LNCaP clone FGC (cell line): ENCODE results near the gene MT1G.
"Not testable (repeated sequence)": the region's sequence is repeated elsewhere in the genome, so short reads cannot be mapped to it uniquely, and the experiment has no call there.

Experiments
- DNase-seq: peaks from one replicate; pipeline ENCODE4 v3.0.0-alpha.2; 2011; ENCODE audit warnings: low read depth
- H3K4me3 ChIP-seq: 2 replicates; pipeline ENCODE4 v1.5.1; 2011; ENCODE audit warnings: mild to moderate bottlenecking, low read depth, low read length, control low read depth
- TF ChIP-seq, protein P1 (sequence below): IDR thresholded peaks from 2 replicates; pipeline ENCODE4 v1.5.1; 2012; ENCODE audit warnings: mild to moderate bottlenecking; ENCODE audit not compliant: control insufficient read depth, insufficient read depth; ENCODE audit errors: extremely low read depth

Gene MT1G

DNA sequence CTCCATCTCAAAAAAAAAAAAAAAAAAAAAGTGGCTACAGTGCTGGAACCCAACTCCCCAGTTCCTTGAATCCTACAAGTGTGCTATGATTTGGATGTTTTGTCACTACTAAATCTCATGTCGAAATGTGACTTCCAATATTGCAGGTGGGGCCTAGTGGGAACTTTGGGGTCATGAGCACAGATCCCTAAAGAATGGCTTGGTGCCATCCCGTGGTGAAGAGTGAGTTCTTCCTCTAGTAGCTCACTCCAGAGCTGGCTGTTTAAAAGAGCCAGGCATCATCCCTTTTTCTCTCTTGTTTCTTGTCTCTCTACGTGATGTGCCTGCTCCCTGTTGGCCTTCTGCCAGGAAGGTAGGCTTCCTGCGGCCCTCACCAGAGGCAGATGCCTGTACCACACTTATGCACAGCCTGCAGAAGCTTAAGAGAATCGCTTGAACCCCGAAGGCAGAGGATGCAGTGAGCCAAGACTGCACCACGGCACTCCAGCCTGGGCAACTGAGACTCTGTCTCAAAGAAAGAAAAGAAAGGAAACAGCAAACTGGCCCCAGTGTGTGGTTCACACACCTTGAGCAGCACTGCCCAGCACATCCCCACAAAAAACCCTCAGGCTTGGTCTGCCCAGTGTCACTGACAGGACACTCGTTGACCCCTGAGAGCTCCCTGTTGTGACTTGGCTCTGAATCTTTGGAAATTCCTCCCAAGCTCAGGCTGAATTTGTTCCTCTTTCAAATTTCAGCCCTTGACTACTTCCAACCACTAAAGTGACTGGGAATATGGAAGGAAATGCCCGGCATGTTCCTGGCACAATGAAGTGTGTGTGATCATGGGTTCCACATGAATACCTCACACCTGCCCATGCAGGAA, 39.1 kb downstream of the MT1G start:
- no peak for DNase-seq
- H3K4me3 ChIP-seq, result no peak overlapping the region
- TF ChIP-seq, protein P1, sequence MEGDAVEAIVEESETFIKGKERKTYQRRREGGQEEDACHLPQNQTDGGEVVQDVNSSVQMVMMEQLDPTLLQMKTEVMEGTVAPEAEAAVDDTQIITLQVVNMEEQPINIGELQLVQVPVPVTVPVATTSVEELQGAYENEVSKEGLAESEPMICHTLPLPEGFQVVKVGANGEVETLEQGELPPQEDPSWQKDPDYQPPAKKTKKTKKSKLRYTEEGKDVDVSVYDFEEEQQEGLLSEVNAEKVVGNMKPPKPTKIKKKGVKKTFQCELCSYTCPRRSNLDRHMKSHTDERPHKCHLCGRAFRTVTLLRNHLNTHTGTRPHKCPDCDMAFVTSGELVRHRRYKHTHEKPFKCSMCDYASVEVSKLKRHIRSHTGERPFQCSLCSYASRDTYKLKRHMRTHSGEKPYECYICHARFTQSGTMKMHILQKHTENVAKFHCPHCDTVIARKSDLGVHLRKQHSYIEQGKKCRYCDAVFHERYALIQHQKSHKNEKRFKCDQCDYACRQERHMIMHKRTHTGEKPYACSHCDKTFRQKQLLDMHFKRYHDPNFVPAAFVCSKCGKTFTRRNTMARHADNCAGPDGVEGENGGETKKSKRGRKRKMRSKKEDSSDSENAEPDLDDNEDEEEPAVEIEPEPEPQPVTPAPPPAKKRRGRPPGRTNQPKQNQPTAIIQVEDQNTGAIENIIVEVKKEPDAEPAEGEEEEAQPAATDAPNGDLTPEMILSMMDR, result no peak

DNA sequence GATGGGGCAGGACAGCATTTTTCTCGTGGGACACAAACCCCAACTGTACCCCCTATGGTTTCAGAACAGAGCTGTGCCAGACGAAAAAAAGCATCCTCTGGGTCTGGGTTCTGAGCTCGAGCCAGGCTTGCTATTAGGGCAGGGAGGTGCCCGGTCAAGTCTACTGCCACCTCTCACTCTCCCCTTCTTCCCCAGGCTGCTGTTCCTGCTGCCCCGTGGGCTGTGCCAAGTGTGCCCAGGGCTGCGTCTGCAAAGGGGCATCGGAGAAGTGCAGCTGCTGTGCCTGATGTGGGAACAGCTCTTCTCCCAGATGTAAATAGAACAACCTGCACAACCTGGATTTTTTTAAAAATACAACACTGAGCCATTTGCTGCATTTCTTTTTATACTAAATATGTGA, 41.2 kb downstream of the MT1G start:
- TF ChIP-seq, protein P1, result no peak
- no peak for DNase-seq
- no peak overlapping the region for H3K4me3 ChIP-seq

DNA sequence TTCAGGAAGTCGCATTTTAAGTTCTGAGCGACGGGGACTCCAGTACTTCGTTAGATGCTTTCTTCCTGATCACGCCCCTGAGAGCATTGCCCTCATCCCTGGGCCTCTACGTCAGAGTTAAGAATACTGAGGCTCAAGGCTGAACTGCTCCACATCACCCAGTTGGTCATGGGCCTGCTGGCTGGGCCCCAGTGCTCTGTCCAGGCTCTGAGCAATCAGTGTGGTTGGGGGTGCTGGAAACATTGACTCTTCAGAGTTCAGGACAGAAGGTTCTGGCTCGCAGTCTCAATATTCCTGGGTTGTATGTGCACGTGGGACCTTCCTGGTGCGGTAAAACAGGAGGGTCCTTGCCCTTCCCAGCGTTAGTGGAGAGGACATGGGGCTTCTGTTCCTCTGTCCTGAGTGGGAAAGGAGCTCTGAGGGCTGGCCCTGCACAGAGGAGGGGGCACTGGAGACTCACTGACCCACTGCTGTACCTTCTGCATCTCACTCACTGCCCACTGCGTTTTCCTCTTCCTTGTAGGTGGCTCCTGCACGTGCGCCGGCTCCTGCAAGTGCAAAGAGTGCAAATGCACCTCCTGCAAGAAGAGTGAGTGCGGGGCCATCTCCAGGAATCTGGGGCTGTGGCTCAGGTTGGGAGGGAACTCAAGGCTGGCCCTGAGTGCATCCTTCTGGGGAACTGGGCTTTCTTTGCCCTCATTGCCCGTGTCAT, 41.8 kb downstream of the MT1G start:
- no peak overlapping the region for H3K4me3 ChIP-seq
- DNase-seq, result no peak
- TF ChIP-seq, protein P1, result no peak

GRCh38 chr16:56625140-56625942, 42.5 kb downstream of the MT1G start, which contains the start of gene MT1E:
Gene MT1E (plus strand): TSS chr16:56625781. CDS start chr16:56625852, 71 bp downstream.
- no peak within 1 kb of the TSS for H3K4me3 ChIP-seq
- DNase-seq, result no peak
- TF ChIP-seq, protein P1, result no peak

DNA sequence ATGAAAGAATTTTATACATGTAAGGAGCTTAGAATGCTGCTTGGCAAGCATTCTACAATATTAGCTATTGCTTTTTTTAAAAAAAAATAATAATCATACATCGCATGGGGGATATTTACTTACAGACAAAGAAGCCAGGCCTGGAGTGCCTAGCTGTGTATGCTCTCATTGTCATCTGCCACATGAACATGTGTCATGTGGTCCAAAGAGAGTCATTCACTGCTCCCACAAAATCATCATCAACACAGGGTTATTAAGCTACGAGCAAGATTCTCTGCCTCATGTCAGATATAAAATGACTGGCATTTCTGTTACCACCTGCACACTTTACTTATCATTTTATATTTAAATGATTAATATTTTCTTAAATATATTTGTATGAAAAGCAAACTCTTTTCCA, 44.2 kb downstream of the MT1G start:
- DNase-seq, result no peak
- H3K4me3 ChIP-seq, result no peak overlapping the region
- TF ChIP-seq, protein P1, result no peak

DNA sequence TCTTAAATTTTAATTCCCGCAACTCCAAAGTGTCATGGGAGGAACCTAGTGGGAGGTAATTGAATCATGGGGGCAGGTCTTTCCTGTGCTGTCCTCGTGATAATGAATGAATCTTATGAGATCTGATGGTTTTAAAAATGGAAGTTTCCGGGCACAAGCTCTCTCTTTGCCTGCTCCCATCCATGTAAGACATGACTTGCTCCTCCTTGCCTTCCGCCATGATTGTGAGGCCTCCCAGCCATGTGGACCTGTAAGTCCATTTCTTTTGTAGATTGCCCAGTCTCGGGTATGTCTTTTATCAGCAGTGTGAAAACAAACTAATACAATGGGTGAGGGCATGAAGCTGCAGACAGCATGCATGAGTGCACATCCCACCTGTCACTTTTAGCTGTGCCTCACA, 44.7 kb downstream of the MT1G start:
- H3K4me3 ChIP-seq, DNase-seq: not testable (repeated sequence)

DNA sequence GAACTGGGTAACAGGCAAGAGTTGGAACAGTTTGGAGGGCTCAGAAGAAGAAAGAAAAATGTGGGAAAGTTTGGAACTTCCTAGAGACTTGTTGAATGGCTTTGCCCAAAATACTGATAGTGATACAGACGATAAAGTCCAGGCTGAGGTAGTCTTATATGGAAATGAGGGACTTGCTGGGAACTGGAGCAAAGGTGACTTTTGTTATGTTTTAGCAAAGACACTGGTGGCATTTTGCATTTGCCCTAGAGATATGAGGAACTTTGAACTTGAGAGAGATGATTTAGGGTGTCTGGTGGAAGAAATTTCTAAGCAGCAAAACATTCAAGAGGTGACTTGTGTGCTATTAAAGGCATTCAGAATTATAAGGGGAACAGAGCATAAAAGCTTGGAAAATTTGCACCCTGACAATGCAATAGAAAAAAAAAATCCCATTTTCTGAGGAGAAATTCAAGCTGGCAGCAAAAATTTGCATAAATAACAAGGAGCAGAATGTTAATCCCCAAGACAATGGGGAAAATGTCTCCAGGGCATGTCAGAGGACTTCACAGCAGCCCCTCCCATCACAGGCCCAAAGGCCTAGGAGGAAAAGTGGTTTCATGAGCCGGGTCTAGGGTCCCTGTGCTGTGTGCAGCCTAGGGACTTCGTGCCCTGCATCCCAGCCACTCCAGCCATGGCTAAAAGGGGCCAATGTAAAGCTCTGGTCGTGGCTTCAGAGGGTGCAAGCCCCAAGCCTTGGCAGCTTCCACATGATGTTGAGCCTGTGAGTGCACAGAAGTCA, 46.0 kb downstream of the MT1G start:
- not testable (repeated sequence) for H3K4me3 ChIP-seq, DNase-seq
